AG08396 (cell line): ENCODE results near the gene NMT2.
A peak's percentile ranks its signal among the peaks of the same experiment; 100 is the strongest.
"Not testable (repeated sequence)": the region's sequence is repeated elsewhere in the genome, so short reads cannot be mapped to it uniquely, and the experiment has no call there.

ENCODE experiments used
- DNase-seq: peaks from one replicate; pipeline ENCODE4 v3.0.0; 2012; ENCODE audit warnings: low spot score, mixed read lengths

The NMT2 gene

GRCh38 chr10:15168291-15168785 lies at the start of gene NMT2:
NMT2 (minus strand) TSS chr10:15168693; CDS start chr10:15168612, 81 bp downstream.
- peak; percentile 75 for DNase-seq

- no peak for DNase-seq
Measured at GRCh38 chr10:15216700-15217099, 48.2 kb upstream of the NMT2 start.

GRCh38 chr10:15214237-15214636 lies 45.7 kb upstream of the NMT2 start:
- DNase-seq: no peak

- no peak for DNase-seq
Measured at GRCh38 chr10:15213461-15213861, 45.0 kb upstream of the NMT2 start.

- peak; percentile 73 for DNase-seq
Measured at GRCh38 chr10:15211464-15211979, 43.0 kb upstream of the NMT2 start.

GRCh38 chr10:15210521-15210920 lies 42.0 kb upstream of the NMT2 start:
- DNase-seq: no peak

- DNase-seq: peak; percentile 69
Measured at GRCh38 chr10:15209827-15210509, 41.5 kb upstream of the NMT2 start.

- no peak for DNase-seq
Measured at GRCh38 chr10:15208221-15208620, 39.7 kb upstream of the NMT2 start.

GRCh38 chr10:15207410-15207809 lies 38.9 kb upstream of the NMT2 start:
- not testable (repeated sequence) for DNase-seq

- no peak for DNase-seq
Measured at GRCh38 chr10:15202639-15203038, 34.1 kb upstream of the NMT2 start.

GRCh38 chr10:15202301-15202621 lies 33.8 kb upstream of the NMT2 start:
- DNase-seq: not testable (repeated sequence)

- peak; percentile 36 for DNase-seq
Measured at GRCh38 chr10:15201589-15202300, 33.3 kb upstream of the NMT2 start.

GRCh38 chr10:15200626-15201025 lies 32.1 kb upstream of the NMT2 start:
- peak; percentile 67 for DNase-seq

GRCh38 chr10:15197911-15198310 lies 29.4 kb upstream of the NMT2 start:
- DNase-seq: no peak

GRCh38 chr10:15197276-15197675 lies 28.8 kb upstream of the NMT2 start:
- DNase-seq: no peak

- DNase-seq: no peak
Measured at GRCh38 chr10:15196021-15196834, 27.7 kb upstream of the NMT2 start.

- DNase-seq: no peak
Measured at GRCh38 chr10:15189133-15189885, 20.8 kb upstream of the NMT2 start.

- DNase-seq: no peak
Measured at GRCh38 chr10:15188603-15189002, 20.1 kb upstream of the NMT2 start.

- no peak for DNase-seq
Measured at GRCh38 chr10:15183689-15184481, 15.4 kb upstream of the NMT2 start.

- no peak for DNase-seq
Measured at GRCh38 chr10:15182540-15183207, 14.2 kb upstream of the NMT2 start.
